ENCODE data around the gene TMEM245. TPM values are rescaled to one million over a fixed set of nuclear protein-coding genes. Genes with fewer than 3 reads are reported as not detected.

The TMEM245 gene
- total and polyA plus RNA-seq, 2 of the 13 experiments (the other 11 are each of a cell fraction or from before 2014, with no cell fraction given): 53.5 to 55.4 TPM

GRCh38 chr9:109012009-109012875 is 107.5 kb downstream of the TMEM245 start (continued):
- no peak for TF ChIP-seq ZHX2 (IDR thresholded peaks at IDR 0.05; ENCODE audit: low read depth)
- no peak for TF ChIP-seq ZHX2 (CRISPR knock-in tag; IDR thresholded peaks at IDR 0.05; ENCODE audit: borderline replicate concordance)
- no peak for TF ChIP-seq BHLHE40 (IDR thresholded peaks at IDR 0.05; ENCODE audit: low read length)
- no peak for TF ChIP-seq EED (CRISPR knock-in tag; IDR thresholded peaks at IDR 0.05)
- TF ChIP-seq CREM (IDR thresholded peaks at IDR 0.05): peak; percentile 35; the same call in 1 of the 2 replicates
- no peak for TF ChIP-seq CREM (CRISPR knock-in tag; IDR thresholded peaks at IDR 0.05)
- no peak for TF ChIP-seq RAD21 (CRISPR knock-in tag; IDR thresholded peaks at IDR 0.05)
- TF ChIP-seq ELF4 (CRISPR knock-in tag; IDR thresholded peaks at IDR 0.05; ENCODE audit: borderline replicate concordance): no peak
- TF ChIP-seq NR2F6 (IDR thresholded peaks at IDR 0.05): no peak
- no peak for TF ChIP-seq NR2F6 (CRISPR knock-in tag; IDR thresholded peaks at IDR 0.05)
- no peak for TF ChIP-seq KDM4B (CRISPR knock-in tag; IDR thresholded peaks at IDR 0.05)
- TF ChIP-seq TOPORS (CRISPR knock-in tag; IDR thresholded peaks at IDR 0.05): no peak
- no peak for TF ChIP-seq ZFP36 (IDR thresholded peaks at IDR 0.05; ENCODE audit: borderline replicate concordance, low read depth, low read length, partially characterized antibody)
- TF ChIP-seq ZNF296 (CRISPR knock-in tag; conservative IDR thresholded peaks at IDR 0.05): no peak
- TF ChIP-seq HBP1 (CRISPR knock-in tag; IDR thresholded peaks at IDR 0.05; ENCODE audit: low read depth): no peak
- TF ChIP-seq ZNF234 (CRISPR knock-in tag; conservative IDR thresholded peaks at IDR 0.05): no peak
- TF ChIP-seq ZNF766 (CRISPR knock-in tag; IDR thresholded peaks at IDR 0.05; ENCODE audit: borderline replicate concordance): no peak
- TF ChIP-seq ZNF687 (CRISPR knock-in tag; IDR thresholded peaks at IDR 0.05): peak; percentile 49; the same call in 1 of the 2 replicates
- no peak for TF ChIP-seq ZNF776 (CRISPR knock-in tag; IDR thresholded peaks at IDR 0.05)
- TF ChIP-seq REPIN1 (CRISPR knock-in tag; IDR thresholded peaks at IDR 0.05; ENCODE audit: borderline replicate concordance, low read depth): no peak

All from HepG2 (cell line).